GM19023 (cell line): ENCODE measurements around the gene DENND1B.

Experiments
- ATAC-seq: cut with Tn5 transposase; IDR thresholded peaks from one replicate; pipeline ENCODE4 v1.9.1; 2021; ENCODE audit warnings: mild to moderate bottlenecking, moderate library complexity; ENCODE audit not compliant: unreplicated experiment

The DENND1B gene

DNA sequence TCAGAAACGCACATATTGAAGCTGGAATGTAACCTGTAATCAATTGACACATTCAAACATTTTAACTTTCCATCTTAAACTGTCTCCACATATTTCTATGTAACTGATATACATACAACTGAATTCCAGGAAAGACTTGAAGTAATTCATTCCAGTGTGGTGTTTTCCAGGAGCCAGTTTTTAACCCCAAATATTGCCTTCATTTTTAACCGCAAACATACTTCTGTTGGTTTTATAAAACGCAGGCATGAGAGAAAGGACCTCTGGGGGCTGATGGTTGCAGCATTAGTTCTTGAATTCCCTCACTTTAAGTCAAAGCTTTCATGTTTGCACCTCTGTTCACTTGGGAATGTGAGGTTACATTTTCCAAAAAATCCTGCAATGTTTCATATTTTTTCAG, 303.1 kb downstream of the DENND1B start:
- ATAC-seq: no peak

DNA sequence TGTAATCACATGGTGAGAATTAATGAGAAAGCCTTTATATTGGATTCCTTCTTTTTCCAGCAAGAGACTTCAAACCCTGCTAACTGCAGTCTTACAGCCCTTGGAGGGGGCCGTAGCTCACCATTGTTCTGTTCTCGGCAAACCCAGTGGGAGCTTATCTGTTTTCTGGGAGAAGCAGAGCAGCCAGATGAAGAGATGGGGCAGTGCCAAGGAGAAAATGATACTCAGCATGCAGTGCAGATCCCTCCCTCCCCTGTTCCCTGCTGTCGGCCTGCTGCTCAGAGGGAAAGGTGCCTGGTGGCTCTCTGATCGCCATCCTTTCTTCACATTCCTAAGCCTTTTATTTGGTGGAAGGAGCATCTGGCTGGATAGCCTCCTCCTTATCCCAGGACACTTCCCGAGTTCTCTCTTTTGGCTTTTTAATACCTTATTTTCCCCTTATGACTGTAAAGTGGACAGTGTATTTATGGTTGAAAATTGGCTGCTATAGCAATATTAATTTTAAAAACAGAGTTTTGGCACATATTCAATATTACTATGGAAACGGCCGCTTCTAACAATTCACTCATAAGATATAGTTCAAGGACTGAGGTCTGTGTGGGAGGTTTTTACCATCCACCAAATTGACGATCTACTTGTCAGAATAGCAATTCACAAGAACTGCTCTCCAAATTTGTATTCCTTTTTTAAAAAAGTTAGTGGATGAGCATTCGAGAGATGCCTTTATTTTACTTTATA, 303.9 kb downstream of the DENND1B start:
- ATAC-seq: no peak

DNA sequence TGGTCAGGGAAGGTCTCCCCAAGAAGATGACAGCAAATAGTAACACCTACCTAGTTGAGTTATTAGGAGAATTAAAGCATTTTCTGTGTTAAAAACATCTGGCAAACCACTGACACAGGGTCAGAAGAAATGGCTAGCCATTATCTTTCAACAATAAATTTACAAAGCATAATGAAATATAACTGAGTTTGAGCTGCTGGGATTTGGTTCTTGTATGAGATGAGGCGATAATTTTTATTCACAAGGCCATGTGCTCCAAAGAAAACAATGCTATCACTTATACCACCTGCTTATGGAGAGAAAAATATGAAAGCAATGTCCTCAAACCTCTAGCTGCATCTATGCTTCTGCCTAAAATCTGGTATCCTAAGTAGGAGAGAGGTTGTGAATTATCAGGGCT, 304.9 kb downstream of the DENND1B start:
- no peak for ATAC-seq

DNA sequence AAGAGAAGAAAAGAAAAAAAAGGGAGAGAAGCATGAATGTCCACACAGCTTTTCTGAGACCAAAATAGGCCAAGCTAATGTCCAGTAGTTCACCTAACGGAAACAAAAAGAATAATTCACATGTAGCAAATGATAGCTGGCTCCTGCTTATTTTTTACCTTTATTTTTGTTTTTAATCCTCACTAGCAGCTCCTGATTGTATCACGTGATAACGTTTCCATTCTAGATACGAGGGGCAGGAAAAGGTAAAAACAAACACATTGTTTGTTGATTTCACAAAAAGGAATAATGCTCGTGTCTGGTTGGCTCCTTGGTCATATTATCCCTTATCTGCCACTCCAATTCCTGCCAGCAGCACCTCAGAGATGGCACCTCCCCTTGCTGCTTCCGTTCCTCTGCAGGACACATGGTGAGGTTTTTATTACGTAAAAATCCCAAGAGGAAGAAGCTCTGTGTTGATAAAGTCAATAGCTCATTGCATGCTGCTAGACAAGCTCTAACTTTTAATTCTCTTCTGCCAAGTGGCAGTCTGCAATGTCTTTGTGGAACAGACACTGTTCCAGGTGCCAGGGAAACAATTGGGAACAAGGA, 305.6 kb downstream of the DENND1B start:
- no peak for ATAC-seq

DNA sequence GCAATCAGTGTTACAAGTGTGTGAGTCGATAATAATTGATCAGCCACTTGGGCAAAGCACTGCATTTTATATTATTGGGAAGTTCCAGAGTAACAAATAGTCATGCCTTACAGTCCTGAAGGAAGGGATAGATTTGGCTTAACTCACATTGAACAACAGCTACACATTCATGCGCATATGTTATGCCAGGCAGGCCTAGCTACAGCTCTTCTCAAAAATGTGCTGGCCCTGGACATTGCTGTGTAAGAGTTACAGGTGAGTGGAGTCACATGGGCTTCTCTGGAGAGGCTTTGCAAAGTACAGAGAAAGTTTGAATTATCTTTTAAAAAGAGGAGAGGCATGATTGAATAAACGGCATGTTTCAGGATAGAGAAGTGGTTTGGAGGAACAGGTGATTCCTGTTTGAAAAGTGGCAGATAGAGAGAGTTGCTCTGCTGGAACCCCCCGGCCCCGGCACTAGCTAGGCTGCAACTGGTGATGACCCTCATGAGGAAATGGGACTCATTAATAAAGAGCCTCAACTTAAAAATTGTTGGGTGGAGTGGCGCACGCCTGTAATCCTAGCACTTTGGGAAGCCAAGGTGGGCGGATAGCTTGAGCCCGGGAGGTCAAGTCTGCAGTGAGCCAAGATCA, 306.6 kb downstream of the DENND1B start:
- no peak for ATAC-seq

DNA sequence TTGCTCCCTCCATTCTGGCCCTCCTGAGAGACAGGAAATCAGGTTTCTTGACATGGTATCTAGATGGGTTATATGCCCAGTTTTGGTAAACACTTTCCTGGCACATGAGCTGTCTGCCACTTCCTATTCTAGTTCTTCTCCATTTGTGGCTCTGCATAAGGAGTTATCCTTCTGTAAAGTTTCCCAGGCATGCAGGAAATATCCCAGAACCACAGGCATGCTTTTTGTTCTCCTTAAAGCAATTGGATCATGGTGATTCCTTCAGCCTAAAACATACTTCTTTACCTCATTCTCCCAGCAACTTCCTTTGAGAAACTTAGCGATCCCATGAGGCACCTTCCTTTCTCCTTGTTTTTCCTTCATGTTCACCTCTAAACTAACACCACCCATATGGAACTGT, 307.4 kb downstream of the DENND1B start:
- no peak for ATAC-seq

DNA sequence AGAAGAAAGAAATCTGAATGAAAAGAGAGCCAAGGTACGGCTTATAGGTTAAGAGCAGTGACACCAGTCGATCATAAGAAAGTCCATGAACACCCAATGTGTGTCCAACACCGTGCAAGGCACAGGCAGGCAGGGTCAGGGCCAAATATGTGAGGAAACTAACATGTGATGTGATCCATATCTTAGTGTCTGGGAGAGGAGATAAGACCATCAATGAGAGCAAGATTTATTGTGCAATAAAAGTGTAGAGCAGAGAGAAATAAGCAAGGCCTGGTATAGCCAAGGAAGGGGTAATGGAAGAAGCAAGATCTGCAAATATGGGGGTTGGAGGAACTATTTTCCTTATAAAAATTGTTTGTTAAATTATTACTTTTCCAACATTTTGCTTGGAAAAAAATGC, 308.5 kb downstream of the DENND1B start:
- no peak for ATAC-seq

DNA sequence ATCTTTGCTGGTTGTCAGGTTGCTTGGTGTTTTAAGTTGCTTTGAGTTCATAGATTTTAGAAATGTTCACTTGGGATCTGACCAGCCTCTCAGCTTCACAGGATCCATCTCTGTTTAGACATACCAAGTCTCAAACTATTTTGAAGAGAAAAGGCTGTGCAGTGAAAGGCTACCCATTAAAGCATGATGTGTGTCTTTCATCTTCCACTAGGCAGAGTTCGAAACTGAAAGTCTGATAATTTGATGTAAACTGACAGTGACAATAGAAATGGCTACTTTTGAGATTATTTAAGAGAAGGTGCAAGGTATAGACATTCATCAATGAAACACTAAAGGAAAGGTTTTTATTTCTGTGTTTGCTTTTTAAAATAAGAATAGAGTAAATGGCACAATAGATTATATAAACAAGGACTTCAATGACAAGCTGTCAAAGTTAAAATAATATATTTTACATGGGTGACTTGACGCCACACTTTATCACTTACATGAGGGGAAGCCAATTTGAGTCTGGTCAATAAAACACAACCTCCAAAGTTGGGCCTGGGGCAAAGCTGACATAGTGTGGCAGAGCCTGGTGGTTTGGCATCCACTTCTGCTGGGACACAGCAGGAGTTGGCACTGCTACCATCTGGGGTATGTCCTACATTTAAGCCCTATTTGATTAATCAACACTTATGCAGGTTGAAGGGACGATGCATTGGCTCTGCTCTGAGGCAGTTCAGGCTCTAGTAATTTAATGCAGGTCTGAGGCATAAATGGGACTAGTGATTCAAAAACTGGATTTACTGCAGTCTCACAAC, 309.6 kb downstream of the DENND1B start:
- no peak for ATAC-seq

DNA sequence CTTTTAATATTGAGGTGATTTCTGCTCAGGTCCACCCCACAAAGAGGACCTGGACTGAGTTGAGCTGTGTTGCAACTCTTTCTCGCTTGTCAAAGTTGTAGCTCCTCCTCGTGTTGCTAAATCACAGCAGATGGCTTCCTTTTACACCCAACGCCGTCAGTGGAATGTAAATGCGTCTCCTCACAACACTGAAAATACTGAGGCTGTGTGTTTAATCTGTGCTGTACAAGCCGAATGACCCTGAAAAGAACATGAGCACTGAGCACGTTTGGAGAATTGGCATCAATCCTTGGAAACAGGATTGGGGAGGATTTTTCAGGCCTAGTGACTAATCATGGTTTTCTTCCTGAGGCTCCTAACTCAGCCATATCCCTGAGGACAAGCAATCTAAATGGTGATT, 311.2 kb downstream of the DENND1B start:
- ATAC-seq: no peak

DNA sequence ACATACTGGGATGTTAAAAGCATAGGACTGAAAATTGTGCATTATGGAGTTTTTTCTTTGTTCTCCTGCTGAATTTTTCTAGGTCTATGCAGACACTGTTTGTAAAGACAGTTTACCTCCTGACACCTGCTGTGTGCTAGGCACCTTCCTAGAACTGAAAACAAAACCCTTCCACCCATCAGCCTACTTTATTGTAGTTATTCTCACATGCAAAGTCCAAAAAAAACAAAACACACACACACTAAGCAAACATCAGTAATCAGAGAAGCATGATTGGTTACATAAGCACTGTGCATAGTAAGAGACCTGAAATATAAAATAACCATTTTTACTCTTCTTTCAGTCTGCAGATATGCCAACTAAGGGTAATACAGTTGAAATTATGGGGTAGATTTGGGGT, 312.1 kb downstream of the DENND1B start:
- no peak for ATAC-seq

DNA sequence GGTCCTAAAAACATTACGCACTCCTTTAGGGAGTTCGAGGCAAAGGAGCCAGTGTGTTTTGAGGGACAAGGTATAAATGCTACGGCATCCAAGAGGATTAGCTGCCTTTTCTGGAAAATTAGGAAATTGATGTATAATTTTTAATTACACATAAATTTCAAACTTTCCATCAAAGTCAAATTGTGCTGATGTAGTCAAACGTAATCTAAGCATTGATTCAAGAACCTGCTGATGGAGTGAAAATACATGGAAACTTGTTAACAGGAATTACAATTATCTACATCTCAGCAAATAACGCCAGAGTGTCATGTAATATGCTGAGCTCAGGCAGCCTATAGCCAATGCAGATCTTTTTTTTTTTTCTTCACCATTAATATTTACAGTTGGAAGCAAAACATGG, 312.7 kb downstream of the DENND1B start:
- no peak for ATAC-seq
